GM18909 (cell line): Measurements from ENCODE around the gene ABCC1.
"Not testable (repeated sequence)": the region's sequence is repeated elsewhere in the genome, so short reads cannot be mapped to it uniquely, and the experiment has no call there.

Experiments
- ATAC-seq: cut with Tn5 transposase; IDR thresholded peaks from one replicate; pipeline ENCODE4 v1.9.1; 2021; ENCODE audit warnings: mild to moderate bottlenecking; ENCODE audit not compliant: unreplicated experiment, poor library complexity

Gene ABCC1

DNA sequence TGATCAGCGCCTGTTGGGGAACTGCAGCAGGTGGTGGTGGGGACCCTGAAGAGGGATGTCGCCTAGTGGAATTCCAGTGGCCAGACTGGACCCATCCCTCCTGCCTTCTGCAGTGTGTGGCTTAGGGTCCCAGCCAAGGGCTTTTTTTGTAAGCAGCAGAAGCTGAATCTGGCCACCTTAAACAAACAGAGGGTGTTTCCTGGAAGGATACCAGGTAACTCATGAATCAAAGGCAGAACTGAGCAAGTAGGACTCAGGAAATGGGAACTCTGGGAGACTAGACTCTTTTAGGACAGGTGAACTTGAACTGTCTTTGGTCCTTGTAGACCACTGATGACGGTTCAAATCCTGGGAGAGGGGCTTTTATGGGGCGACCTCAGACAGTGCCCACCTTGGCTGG is 149.9 kb downstream of the ABCC1 start:
- no peak for ATAC-seq

DNA sequence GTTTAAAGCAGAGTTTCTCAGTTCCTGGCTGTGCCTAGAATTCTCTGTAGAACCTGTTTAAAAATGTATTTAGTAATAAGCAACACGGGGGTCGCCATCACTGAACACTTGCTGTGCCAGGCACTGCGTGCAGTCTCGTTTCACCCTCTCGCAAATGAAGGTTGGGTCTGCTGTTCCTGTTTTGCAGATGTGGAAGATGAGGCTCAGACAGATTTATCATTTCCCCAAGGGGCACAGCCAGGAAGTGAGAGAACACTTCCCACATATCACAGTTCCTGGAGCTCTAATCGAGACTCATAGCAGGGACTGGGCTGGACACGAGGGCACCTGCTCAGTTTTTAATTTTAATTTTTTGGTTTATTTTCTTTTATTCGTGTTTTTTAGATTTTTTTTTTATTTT is 151.2 kb downstream of the ABCC1 start:
- no peak for ATAC-seq

DNA sequence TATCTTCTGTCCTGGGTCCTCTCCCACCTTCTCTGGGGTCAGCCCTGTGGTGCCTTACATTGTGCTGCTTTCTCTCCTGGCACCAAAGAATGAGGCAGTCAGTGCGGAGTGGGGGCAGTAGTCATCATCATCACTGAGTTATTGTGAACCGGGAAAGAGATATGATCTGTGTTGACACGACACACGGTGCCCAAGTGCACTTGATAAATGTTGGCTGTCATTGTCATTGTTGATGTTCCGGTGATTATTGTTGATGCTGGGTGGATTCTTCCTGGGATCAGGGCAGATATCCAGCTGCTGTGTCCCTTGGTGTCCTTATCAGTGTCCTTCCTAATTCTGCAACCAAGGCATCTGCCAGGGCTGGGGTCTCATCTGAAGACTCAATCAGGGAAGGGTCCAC is 152.2 kb downstream of the ABCC1 start:
- ATAC-seq: no peak

DNA sequence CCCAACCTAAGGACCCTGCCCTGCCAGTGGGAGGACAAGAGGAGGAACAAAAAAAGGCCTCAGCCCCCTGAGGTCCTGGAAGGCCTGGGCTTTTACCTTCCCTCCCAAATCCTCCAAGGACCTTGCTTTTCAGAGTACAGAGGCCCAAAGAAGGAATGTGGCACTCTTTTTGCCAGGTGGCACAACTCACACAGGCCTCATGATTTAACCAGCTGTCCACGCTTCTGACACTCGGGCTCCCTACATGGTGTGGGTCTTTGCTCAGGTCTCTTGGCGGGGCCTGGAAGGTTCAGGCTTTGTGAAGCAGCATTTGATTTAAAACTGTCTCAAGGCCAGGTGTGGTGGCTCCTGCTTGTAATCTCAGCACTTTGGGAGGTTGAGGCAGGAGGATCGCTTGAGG is 153.3 kb downstream of the ABCC1 start:
- ATAC-seq: no peak

DNA sequence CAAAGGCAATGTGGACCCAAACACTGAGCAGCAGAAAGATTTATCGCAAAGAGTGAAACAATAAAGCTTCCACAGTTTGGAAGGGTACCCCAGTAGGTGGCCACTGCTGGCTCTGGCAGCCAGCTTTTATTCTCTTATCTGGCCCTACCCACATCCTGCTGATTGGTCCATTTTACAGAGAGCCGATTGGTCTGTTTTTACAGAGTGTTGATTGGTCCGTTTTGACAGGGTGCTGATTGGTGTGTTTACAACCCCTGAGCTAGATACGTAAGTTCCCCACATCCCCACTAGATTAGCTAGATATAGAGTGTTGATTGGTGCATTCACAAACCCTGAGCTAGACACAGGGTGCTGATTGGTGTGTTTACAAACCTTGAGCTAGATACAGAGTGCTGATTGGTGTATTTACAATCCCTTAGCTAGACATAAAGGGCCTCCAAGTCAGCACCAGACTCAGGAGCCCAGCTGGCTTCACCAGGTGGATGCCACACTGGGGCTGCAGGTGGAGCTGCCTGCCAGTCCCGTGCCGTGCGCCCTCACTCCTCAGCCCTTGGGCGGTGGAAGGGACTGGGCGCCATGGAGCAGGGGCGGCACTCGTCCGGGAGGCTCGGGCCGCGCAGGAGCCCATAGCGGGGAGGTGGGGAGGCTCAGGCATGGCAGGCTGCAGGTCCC is 154.9 kb downstream of the ABCC1 start:
- not testable (repeated sequence) for ATAC-seq

DNA sequence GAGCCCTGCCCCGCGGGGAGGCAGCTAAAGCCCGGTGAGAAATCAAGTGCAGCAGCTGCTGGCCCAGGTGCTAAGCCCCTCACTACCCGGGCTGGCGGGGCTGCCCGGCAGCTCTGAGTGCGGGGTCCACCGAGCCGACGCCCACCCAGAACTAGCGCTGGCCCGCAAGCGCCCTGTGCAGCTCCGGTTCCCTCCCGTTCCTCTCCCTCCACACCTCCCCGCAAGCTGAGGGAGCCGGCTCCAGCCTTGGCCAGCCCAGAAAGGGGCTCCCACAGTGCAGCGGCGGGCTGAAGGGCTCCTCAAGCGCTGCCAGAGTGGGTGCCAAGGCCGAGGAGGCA is 155.4 kb downstream of the ABCC1 start:
- not testable (repeated sequence) for ATAC-seq

DNA sequence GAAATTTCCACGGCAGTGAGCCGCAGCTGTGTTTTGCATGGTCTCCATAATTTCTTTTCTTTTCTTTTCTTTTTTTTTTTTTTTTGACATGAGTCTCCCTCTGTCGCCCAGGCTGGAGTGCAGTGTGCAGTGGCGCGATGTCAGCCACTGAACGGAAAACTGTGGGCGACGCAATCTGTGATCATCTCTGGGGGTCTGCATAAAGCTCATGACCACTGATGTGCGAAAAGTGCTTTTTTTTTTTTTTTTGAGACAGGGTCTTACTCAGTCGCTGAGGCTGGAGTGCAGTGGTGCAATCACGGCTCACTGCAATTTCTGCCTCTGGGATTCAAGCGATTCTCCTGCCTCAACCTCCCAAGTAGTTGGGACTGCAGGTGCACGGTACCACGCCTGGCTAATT is 156.2 kb downstream of the ABCC1 start:
- no peak for ATAC-seq

DNA sequence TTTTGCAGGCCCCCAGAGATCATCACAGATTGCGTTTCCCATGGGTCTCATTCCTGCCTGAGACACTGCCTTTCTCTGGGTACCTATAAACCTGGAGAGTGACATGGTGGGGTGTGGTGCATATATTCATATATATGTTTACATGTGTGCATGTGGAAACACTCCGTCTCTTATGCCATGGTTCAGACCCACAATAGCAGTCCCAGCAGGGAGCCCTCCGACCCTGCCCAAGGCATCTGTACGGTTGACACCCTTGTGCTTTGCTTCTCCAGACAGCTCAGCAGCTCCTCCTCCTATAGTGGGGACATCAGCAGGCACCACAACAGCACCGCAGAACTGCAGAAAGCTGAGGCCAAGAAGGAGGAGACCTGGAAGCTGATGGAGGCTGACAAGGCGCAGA is 157.1 kb downstream of the ABCC1 start:
- no peak for ATAC-seq

DNA sequence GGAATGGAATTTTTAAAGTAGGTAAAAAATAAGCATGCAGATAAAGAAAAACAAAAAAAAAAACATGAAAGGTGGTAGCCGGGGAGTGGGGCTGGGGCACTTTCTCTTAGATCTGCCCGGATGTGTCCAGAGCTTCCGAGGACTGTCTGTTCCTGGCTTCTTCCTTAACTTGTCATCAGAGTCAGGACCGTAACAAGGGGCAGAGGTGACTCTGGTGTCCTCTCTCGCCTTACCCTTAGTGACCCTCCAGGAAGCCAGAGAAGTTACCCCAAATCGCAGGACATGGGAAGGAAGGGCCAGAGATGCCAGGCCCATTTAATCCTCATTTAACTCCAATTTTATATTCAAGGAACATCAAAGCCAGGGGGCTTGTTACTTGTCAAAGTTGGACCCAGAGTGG is 158.4 kb downstream of the ABCC1 start:
- ATAC-seq: no peak

DNA sequence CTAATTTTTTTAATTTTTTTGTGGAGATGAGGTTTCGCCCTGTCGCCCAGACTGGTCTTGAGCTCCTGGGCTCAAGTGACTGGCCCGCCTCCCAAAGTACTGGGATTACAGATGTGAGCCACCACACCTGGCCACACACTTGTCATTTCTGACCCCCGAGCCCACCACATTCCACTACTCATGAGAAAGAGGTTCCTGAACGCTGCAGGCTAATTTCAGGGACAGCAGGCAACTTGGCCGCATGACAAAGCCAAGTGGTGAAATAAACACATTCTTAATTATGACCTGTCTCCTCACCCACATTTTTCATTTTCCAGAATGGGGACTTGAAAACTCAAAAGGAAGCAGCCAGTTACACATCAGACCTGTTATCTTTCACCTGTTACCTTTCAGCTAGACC is 159.3 kb downstream of the ABCC1 start:
- no peak for ATAC-seq

DNA sequence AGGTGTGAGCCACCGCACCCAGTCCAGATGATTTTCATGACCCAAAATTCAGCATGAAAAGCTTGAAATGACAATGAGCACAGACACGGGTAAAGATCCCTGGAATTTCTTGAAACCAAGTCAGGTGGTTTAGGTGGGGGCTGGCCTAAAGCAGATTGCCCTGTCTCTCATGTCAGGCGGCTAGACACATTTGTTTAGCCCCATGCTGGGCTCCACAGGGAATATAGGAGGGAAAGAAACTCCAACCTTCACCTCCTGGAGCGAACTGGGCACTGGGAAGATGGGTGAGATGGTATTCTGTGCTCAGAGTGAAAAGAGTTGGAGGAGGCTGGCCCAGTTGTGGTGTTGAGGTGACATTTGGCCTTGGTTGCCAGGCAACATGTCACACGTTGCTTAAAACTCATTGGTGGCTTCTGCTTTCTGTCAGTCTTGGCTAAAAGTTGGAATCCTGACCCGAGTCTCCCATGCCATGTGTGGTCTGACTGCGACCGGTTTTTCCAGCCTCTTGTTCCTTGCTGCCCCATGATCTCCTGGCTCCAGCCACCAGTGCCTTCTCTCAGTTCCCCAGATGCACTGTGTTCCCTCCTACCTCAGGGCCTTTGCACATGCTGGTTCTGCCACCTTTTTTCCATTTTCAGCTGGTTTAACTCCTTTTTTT is 160.2 kb downstream of the ABCC1 start:
- ATAC-seq: no peak

DNA sequence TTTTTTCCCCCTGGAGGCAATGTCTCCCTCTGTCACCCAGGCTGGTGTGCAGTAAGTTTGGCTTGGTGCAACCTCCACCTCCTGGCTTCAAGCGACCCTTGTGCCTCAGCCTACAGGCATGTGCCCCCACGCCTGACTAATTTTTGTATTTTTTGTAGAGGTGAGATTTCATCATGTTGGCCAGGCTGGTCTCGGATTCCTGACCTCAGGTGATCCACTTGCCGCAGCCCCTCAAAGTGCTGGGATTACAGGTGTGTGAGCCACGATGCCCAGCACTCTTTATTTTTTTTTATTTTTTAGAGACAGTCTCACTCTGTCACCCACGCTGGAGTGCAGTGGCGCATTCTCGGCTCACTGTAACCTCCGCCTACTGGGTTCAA is 160.7 kb downstream of the ABCC1 start:
- ATAC-seq: no peak

DNA sequence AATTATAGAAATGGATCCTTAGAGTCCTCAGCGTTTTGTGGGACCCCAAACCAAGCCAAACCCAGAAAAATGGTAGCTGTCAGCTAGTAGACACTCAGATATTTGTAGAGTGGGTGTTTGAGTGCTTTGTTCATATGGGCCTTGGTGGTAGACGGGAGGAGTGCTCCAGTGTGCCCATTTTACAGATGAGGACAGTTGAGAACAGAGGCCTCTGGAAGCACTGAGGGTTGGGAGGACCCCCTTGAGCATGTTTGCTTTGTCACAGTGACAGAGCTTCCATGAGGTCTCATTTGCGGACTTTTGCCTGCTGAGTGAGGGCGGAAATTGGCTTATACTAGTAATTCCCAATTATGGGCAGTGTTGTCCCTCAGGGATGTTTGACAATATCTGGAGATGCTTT is 162.2 kb downstream of the ABCC1 start:
- ATAC-seq: no peak

DNA sequence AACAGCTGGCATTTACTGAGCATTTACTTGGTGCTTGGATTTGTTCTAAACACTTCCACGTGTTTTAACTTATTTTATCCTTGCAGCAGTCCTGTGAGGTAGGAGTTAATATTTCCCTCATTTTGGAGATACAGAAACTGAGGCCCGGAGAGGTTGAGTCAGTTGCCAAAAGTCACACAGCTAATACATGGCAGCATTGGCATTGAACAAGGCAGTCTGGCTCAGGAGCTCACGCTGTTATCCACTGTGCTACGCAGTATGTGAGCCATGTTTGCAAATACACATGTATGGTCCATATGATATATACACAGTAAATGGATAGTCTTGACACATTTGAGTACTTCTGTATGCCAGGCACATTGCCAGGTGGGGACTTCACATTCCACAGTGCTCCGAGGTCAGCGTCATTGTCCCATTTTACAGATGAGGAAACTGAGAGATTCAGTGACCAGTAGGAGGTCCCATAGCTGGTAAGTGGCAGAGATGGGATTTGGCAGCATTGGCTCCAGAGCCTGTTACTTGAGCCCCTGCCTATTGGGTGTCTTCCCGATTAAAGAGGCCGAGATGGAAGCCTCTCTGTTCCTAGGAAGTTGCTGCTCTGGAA is 163.1 kb downstream of the ABCC1 start:
- ATAC-seq: no peak

DNA sequence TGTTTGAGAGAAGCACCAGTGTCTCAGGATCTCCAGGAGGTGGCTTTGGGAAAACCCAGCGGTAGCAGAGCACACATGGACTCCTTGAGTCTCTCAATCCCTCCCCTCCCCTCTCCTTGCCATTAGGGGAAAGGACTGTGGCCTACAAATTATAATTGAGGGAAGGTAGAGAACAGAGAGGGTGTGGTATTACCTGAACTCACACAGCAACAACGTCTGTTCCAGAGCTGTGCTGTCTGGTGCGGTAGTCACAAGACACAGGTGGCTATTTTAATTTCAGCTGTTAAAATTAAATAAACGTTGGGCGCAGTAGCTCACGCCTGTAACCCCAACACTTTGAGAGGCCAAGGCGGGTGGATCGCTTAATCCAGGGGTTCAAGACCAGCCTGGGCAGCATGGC is 163.7 kb downstream of the ABCC1 start:
- no peak for ATAC-seq

DNA sequence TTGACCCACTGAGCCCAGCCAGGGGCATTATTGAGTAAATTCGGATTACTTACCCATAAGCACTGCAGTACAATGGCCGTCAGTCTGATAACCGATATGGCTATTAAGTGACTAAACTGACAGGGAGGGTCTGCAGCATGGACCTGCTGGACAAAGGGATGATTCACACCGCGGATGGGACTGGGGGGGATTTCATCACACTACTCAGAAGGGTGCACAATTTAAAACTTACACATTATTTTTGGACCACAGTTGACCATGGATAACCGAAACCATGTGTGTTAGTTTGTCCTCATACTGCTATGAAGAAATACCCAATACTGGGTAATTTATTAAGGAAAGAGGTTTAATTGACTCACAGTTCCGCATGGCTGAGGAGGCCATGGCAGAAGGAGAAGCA is 167.4 kb downstream of the ABCC1 start:
- no peak for ATAC-seq

DNA sequence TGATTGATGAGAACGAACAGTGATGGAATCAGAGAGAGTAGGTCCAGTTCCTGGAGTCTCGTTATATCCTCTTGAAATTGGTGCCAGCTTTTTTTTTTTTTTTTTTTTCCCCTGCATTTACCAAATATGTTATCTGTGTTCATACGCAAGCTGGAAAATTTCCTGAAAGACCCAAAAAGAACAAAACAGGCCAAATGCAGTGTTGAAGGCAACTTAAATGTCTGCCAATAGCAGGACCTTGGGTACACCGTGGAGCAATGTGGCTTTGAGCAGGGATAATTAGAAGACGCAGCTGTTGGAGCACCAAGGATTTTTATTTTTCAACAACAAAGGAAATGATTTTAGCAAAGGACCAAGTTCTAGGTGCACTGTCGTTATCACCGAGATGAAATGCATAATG is 168.9 kb downstream of the ABCC1 start:
- no peak for ATAC-seq

DNA sequence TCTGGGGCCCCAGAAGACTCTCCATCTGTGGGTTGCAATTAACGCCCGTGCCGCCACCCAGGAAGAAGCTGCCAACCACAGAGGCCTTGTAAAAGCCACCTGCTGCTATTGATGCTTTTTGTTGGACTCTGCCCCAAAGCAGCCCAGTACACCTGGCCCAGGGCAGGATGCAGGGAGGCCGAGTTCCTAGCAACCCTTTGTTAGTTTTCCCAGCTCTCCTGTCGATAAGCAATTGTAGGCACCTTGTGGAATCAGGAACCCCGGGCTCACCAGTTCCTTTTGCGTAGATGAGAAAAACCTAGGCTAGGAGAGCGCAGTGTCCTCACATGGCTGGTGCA is 170.6 kb downstream of the ABCC1 start:
- ATAC-seq: no peak

DNA sequence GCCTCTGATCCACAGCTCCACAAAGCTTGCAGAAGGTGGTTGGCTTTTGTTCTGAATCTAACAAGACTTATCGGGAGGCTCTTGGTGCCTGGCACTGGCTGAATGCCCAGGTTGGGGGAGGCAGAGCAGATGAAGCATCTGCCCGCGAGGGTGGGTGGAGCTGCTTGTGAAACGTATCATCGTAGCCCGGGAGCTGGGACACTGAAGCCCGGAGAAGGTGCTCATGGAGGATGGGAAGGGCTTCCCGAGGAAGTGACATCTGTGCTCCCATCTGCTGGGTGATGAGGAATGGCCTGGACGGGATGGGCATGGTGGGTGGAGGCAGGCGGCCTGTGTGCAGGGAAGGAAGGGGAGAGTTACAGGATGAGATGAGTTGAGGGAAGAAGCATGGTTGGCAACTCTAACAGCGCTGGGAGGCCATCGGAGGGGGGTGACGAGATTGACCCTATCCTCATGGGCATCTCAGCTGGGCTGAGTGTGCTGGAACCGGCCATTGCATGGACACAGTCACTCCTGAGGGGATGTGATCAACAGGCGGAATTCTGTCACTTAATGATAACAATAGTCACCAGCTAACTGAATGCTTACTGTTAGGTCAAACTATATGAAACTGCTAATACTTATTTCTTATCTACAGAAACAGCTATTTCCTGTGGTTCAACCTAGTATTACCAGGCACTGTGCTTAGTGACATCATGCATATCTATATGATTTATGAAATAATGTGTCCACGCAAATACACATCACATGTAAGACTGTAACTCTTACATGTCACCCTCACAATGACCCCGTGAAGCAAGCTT is 171.2 kb downstream of the ABCC1 start:
- ATAC-seq: no peak

DNA sequence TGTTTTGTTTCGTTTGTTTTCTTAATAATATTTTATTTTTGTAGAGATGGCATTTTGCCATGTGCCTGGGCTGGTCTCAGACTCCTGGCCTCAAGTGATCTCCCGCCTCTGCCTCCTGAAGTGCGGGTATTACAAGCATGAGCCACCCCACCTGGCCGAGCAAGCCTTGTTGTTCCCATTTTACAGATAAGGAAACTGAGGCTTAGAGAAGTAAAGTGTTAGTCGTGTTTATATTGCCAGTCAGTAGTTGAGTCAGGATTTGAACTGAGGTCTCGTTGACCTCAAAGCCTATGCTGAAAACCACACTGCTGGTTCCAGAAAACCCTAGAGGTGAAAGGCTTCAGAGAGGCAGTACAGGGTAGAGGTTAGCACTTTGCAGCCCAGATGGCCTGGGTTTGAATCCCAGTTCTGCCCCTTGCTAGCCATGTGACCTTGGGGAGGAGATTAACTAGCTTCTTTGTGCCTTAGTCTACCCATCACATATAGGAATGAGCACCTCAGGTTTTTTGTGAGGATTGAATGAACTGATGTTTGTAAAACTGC is 171.8 kb downstream of the ABCC1 start:
- ATAC-seq: no peak

DNA sequence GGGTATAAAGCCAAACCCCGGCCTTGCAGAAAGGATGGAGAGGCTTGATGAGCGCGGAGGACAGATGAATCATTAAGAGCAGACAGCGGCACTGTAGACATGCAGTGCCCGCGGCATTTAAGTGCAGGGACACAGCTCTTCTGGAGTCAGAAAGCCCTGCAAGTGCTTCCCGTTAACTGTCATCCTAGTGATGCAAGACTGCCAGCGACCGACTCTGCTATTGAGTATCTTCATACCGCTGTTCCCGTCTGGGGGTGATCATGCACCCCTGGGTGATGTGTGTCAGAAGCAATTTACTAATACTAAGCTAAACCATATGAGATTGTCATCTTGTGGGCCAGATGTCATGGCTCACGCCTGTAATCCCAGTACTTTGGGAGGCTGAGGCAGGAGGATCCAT is 172.8 kb downstream of the ABCC1 start:
- no peak for ATAC-seq
